ENCODE data around the gene SLC19A2.

The SLC19A2 gene

DNA sequence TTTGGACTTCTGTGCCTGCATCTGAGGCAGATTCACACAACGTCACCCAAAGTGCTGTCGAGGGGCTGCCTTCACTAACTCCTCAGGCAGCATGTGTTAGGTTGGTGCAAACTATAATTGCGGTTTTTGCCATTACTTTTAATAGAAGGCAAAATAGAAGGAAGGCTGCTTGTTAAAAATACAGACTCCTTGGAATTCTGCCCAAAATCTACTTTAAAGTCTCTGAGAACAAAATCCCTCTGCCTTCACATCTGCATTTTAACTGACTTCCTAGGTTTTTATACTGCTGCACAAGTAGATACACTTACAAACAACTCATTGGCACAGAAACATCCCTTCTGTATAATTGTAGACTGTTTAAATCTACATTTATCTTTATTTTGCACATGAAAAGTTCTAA lies 41.3 kb upstream of the SLC19A2 start:
- TF ChIP-seq, protein P1, sequence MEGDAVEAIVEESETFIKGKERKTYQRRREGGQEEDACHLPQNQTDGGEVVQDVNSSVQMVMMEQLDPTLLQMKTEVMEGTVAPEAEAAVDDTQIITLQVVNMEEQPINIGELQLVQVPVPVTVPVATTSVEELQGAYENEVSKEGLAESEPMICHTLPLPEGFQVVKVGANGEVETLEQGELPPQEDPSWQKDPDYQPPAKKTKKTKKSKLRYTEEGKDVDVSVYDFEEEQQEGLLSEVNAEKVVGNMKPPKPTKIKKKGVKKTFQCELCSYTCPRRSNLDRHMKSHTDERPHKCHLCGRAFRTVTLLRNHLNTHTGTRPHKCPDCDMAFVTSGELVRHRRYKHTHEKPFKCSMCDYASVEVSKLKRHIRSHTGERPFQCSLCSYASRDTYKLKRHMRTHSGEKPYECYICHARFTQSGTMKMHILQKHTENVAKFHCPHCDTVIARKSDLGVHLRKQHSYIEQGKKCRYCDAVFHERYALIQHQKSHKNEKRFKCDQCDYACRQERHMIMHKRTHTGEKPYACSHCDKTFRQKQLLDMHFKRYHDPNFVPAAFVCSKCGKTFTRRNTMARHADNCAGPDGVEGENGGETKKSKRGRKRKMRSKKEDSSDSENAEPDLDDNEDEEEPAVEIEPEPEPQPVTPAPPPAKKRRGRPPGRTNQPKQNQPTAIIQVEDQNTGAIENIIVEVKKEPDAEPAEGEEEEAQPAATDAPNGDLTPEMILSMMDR (IDR thresholded peaks at IDR 0.05): no peak

GRCh38 chr1:169526120-169526832 lies 40.5 kb upstream of the SLC19A2 start:
- TF ChIP-seq, protein P1 (IDR thresholded peaks at IDR 0.05): no peak

DNA sequence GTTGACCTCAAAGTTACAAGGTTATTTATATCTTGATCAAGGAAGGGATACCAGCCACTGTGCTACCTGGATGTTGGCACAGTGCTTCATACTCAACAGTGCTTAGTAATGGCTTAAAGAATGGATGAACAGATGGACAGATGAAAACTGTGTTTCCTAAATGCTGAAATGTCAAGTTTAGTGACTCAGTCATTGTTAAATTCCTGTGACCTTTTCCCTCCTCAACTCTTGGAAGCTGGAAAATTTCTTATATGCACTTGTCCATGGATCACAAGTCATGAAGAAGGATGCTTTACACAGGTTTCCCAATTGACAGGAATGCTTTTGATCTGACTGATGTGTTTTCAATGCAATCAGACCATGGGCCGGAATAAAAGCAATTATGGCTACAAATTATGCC lies 39.6 kb upstream of the SLC19A2 start:
- TF ChIP-seq, protein P1 (IDR thresholded peaks at IDR 0.05): no peak

GRCh38 chr1:169523904-169524303 lies 38.2 kb upstream of the SLC19A2 start:
- TF ChIP-seq, protein P1 (IDR thresholded peaks at IDR 0.05): no peak

- TF ChIP-seq, protein P1 (IDR thresholded peaks at IDR 0.05): no peak
Observed at GRCh38 chr1:169521226-169521625, 35.5 kb upstream of the SLC19A2 start.

DNA sequence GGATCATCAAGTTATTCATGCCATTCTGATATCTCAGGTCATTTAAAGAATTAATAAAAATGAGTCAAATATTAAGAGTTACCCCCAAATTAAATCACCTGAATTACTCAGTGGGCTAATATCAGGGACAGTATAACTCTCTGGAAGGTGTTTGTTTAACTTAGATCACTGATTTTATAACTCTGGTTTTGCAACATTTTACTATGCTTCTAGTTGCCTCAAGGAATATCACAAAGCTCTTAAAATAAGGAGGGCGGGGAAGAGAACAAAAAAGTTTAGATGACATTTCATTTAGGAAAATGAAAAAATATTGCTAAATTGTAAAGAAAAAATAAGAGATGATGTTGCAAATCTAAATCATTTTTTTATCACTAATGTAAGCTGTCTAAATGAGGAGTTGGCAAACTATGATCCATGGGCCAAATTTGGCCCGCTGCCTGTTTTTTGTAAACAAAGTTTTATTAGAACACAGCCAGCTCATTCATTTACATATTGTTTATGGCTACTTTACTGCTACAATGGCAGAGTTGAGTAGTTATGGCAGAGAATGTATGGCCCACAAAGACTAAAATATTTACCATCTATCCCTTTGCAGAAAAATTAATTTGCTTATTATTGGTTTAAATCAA lies 31.9 kb upstream of the SLC19A2 start:
- TF ChIP-seq, protein P1 (IDR thresholded peaks at IDR 0.05): no peak

- TF ChIP-seq, protein P1 (IDR thresholded peaks at IDR 0.05): no peak
Observed at GRCh38 chr1:169515641-169516040, 29.9 kb upstream of the SLC19A2 start.

Measured in LNCAP (cell line).